ENCODE measurements around the gene DDX24.

Gene DDX24

GRCh38 chr14:94004015-94004414, 77.0 kb downstream of the DDX24 start:
- no peak for DNase-seq

- no peak for DNase-seq
These were observed 77.6 kb downstream of the DDX24 start for GRCh38 chr14:94003397-94003796.

- peak; percentile 75 for DNase-seq
These were observed 79.3 kb downstream of the DDX24 start for GRCh38 chr14:94001501-94002396.

- DNase-seq, result no peak
These were observed 80.0 kb downstream of the DDX24 start for GRCh38 chr14:94001016-94001415.

- no peak for DNase-seq
These were observed 80.7 kb downstream of the DDX24 start for GRCh38 chr14:94000267-94000666.

- no peak for DNase-seq
These were observed 81.4 kb downstream of the DDX24 start for GRCh38 chr14:93999573-93999972.

- DNase-seq, result no peak
These were observed 82.1 kb downstream of the DDX24 start for GRCh38 chr14:93998871-93999403.
